GM06990 (cell line): ENCODE results near the gene YBX1.
A peak's percentile ranks its signal among the peaks of the same experiment; 100 is the strongest.

Source experiments
- DNase-seq: peaks from one replicate; pipeline ENCODE4 v3.0.0-alpha.2; 2011; ENCODE audit not compliant: insufficient read length; ENCODE audit errors: extremely low read depth
- H3K27me3 ChIP-seq: replicated peaks from 2 replicates; pipeline ENCODE4 v1.6.0; 2011; ENCODE audit warnings: low read length; ENCODE audit not compliant: control insufficient read depth, insufficient read depth
- H3K36me3 ChIP-seq: 2 replicates; pipeline ENCODE4 v1.5.1; 2011; ENCODE audit warnings: low read length; ENCODE audit not compliant: control insufficient read depth, insufficient read depth
- H3K4me3 ChIP-seq: replicated peaks from 2 replicates; pipeline ENCODE4 v1.5.1; 2011; ENCODE audit warnings: low read depth, mild to moderate bottlenecking, control low read depth, low read length
- TF ChIP-seq, protein P1 (sequence below): IDR thresholded peaks from 2 replicates; pipeline ENCODE4 v1.5.1; 2011; ENCODE audit warnings: low read length, control low read depth, mild to moderate bottlenecking, inconsistent platforms; ENCODE audit not compliant: insufficient read depth, poor library complexity, severe bottlenecking

Gene YBX1

GRCh38 chr1:42682739-42683531 lies 717 bp downstream of the YBX1 start:
- Histone ChIP-seq H3K36me3 (no peaks in the 10 kb centered on the region), H3K4me3 (peak overlapping the region; percentile 85), H3K27me3 (no peaks in the 10 kb centered on the region)
- DNase-seq: peak; percentile 87
- TF ChIP-seq, protein P1, sequence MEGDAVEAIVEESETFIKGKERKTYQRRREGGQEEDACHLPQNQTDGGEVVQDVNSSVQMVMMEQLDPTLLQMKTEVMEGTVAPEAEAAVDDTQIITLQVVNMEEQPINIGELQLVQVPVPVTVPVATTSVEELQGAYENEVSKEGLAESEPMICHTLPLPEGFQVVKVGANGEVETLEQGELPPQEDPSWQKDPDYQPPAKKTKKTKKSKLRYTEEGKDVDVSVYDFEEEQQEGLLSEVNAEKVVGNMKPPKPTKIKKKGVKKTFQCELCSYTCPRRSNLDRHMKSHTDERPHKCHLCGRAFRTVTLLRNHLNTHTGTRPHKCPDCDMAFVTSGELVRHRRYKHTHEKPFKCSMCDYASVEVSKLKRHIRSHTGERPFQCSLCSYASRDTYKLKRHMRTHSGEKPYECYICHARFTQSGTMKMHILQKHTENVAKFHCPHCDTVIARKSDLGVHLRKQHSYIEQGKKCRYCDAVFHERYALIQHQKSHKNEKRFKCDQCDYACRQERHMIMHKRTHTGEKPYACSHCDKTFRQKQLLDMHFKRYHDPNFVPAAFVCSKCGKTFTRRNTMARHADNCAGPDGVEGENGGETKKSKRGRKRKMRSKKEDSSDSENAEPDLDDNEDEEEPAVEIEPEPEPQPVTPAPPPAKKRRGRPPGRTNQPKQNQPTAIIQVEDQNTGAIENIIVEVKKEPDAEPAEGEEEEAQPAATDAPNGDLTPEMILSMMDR: no peak

DNA sequence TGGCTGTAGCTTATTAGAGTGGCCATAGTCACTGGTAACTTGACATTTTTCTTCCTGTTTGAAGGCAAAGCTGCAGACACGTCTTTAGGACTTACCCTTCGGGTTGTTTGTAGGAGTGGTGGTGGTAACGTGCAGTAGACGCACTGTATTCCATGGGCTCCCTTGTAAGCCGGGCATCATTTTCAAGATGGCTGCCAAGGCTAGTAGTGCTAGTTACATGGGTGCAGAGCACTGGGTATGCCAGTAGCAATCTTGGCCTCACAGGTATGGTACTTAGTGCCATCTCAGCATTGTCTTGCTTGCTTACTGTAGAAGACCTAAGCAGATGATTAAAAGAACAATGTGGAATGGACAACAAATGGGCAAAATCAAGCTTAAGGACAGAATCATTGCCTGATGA lies 1.9 kb downstream of the YBX1 start:
- TF ChIP-seq, protein P1: no peak
- Histone ChIP-seq H3K27me3 (no peaks in the 10 kb centered on the region), H3K36me3 (no peaks in the 10 kb centered on the region), H3K4me3 (peak overlapping the region; percentile 85)
- no peak for DNase-seq

GRCh38 chr1:42686418-42686817 lies 4.2 kb downstream of the YBX1 start:
- Histone ChIP-seq H3K36me3 (no peaks in the 10 kb centered on the region), H3K4me3 (peak overlapping the region; percentile 39), H3K27me3 (no peaks in the 10 kb centered on the region)
- no peak for DNase-seq
- TF ChIP-seq, protein P1: no peak

GRCh38 chr1:42689912-42690311 lies 7.7 kb downstream of the YBX1 start:
- TF ChIP-seq, protein P1: no peak
- peaks cover 2% of the 10 kb centered on the region for H3K36me3 ChIP-seq
- no peaks in the 10 kb centered on the region for H3K27me3 ChIP-seq
- no peak for DNase-seq
- H3K4me3 ChIP-seq: no peak overlapping the region

DNA sequence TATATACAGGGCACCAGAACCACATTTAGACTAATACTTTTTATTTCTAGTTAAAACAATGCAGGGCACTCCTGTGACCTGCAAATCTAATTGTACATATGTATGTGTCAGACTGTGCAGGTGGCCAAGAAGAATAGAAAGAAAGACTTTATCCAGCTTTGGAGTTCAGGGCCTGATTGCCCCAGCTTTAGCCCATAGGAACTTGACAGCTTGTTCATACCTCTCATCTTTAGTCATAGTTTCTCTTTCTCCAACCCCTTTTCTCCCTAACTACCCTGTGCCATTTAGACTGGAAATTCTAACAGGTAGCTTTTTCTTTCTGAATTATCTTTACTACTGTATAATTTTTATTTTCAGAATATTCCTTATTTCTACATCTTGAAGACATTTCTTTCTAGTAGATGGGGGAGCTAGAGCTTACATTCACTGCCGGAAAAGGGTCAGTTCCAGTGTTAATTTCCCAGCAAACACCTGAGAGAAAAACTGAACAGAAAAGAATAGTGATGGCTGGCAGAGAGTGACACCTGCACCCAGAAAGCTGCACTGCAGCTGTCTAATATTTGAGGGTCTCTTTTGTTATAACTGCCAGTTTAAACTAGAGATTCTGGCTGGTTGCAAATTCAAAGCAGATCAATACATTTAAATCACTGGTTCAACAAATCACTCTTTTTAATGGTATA lies 8.4 kb downstream of the YBX1 start:
- Histone ChIP-seq H3K4me3 (peak overlapping the region; percentile 6; the same call in 1 of the 2 replicates), H3K27me3 (no peaks in the 10 kb centered on the region), H3K36me3 (peaks cover 2% of the 10 kb centered on the region)
- TF ChIP-seq, protein P1: peak; percentile 24
- DNase-seq: no peak
